Caco-2 (cell line): ENCODE data around the gene MKLN1. TPM values are rescaled to one million over a fixed set of nuclear protein-coding genes. Genes with fewer than 3 reads are reported as not detected.

ENCODE experiments used
- BruUV-seq: library from RNA; stranded (reverse); fragments of 400-500 nt; replicated peaks from 2 replicates; lab custom pipeline; 2021; lab: Mats Ljungman, UMichigan
- CTCF ChIA-PET: fragments of 300-600 bp; sonication (Branson Sonifier 250); formaldehyde crosslinking; loops from one replicate; lab custom pipeline; 2022; ENCODE audit warnings: antibody characterized with exemption; lab: Charles Lee
- POLR2A ChIA-PET: fragments of 300-600 bp; sonication (Branson Sonifier 250); formaldehyde crosslinking; loops from one replicate; lab custom pipeline; 2022; ENCODE audit warnings: antibody characterized with exemption; lab: Charles Lee
- DNase-seq, 2 experiments: peaks; one replicate each; pipeline versions ENCODE4 v3.0.0 to v3.0.0-alpha.2; 2020 to 2022
- H3K27me3 ChIP-seq: replicated peaks from 2 replicates; pipeline ENCODE4 v1.6.0; 2011; ENCODE audit warnings: low read length; ENCODE audit not compliant: control insufficient read depth, insufficient read depth
- H3K36me3 ChIP-seq: 2 replicates; pipeline ENCODE4 v1.5.1; 2011; ENCODE audit warnings: low read length; ENCODE audit not compliant: control insufficient read depth, insufficient read depth
- H3K4me1 ChIP-seq: fragments of 250-450 bp; sonication (Bioruptor Pico); 2 replicates; pipeline ENCODE4 v1.5.1; 2020; ENCODE audit warnings: mild to moderate bottlenecking
- H3K4me3 ChIP-seq: 2 replicates; pipeline ENCODE4 v1.5.1; 2011; ENCODE audit warnings: low read depth, mild to moderate bottlenecking, control low read depth, low read length
- H3K9me3 ChIP-seq: fragments of 250-450 bp; sonication (Bioruptor Pico); 2 replicates; pipeline ENCODE4 v1.5.1; 2020; ENCODE audit warnings: mild to moderate bottlenecking, moderate library complexity
- H3K27ac Mint-ChIP-seq: one replicate; pipeline ENCODE4 v1.8.0; 2022; ENCODE audit warnings: mixed read lengths; ENCODE audit not compliant: unreplicated experiment
- H3K27me3 Mint-ChIP-seq: one replicate; pipeline ENCODE4 v1.8.0; 2022; ENCODE audit warnings: mixed read lengths; ENCODE audit not compliant: insufficient read depth, unreplicated experiment
- H3K36me3 Mint-ChIP-seq: one replicate; pipeline ENCODE4 v1.8.0; 2022; ENCODE audit warnings: mild to moderate bottlenecking, mixed read lengths; ENCODE audit not compliant: insufficient read depth, unreplicated experiment
- H3K4me1 Mint-ChIP-seq: one replicate; pipeline ENCODE4 v1.8.0; 2022; ENCODE audit warnings: low read depth, mixed read lengths; ENCODE audit not compliant: unreplicated experiment
- H3K4me3 Mint-ChIP-seq: one replicate; pipeline ENCODE4 v1.8.0; 2022; ENCODE audit warnings: mild to moderate bottlenecking, moderate library complexity, mixed read lengths; ENCODE audit not compliant: unreplicated experiment
- H3K9me3 Mint-ChIP-seq: one replicate; pipeline ENCODE4 v1.8.0; 2022; ENCODE audit warnings: mixed read lengths; ENCODE audit not compliant: unreplicated experiment
- CTCF ChIP-seq, 2 experiments: fragments of 200-600 bp in 1 of 2; IDR thresholded peaks; 1 replicate in 1 of 2; 2 replicates in 1 of 2; pipeline versions ENCODE4 v1.5.1 to v1.8.0; 2011 to 2022; ENCODE audit warnings: antibody characterized with exemption in 1 of 2, control low read depth in 1 of 2, inconsistent platforms in 1 of 2, low read depth in 1 of 2, low read length in 1 of 2, mild to moderate bottlenecking in 1 of 2, moderate library complexity in 1 of 2; ENCODE audit not compliant: insufficient read depth in 1 of 2, severe bottlenecking in 1 of 2, unreplicated experiment in 1 of 2
- intact Hi-C: fragments of 100-400 bp; cut with micrococcal nuclease; formaldehyde crosslinking; loops from one replicate; pipeline ENCODE4 v1.10.0; 2022; ENCODE audit not compliant: unreplicated experiment
- total RNA-seq: library from RNA; stranded (reverse); gene quantifications from 2 replicates; pipeline ENCODE4 v1.2.3, GENCODE V29; 2022

MKLN1 gene
- total RNA-seq, 1 experiment from 2014 or later, result 55.6 TPM

GRCh38 chr7:131385039-131385605, 57.4 kb downstream of the MKLN1 start:
- Mint-ChIP-seq H3K4me3 (no peak overlapping the region), H3K36me3 (peaks cover 11% of the 10 kb centered on the region), H3K27ac (no peak overlapping the region), H3K9me3 (no peaks in the 10 kb centered on the region), H3K4me1 (no peaks in the 10 kb centered on the region), H3K27me3 (no peaks in the 10 kb centered on the region)
- no peaks in the 10 kb centered on the region for H3K9me3 ChIP-seq
- H3K27me3 ChIP-seq, result no peaks in the 10 kb centered on the region
- intact Hi-C loops, result no loop called here
- H3K4me1 ChIP-seq, result no peaks in the 10 kb centered on the region
- ChIA-PET POLR2A (no interaction called here), CTCF (no interaction called here)
- no peak overlapping the region for H3K4me3 ChIP-seq
- no peak for TF ChIP-seq CTCF (IDR thresholded peaks at IDR 0.05; ENCODE audit: insufficient read depth in 1 of 2, low read depth in 1 of 2, low read length in 1 of 2, severe bottlenecking in 1 of 2, unreplicated experiment in 1 of 2)
- no TSS peak for BruUV-seq
- no peaks in the 10 kb centered on the region for H3K36me3 ChIP-seq
- no peak for DNase-seq

GRCh38 chr7:131388126-131388525, 60.5 kb downstream of the MKLN1 start:
- Mint-ChIP-seq H3K27me3 (no peaks in the 10 kb centered on the region), H3K27ac (no peak overlapping the region), H3K9me3 (no peaks in the 10 kb centered on the region), H3K36me3 (peaks cover 11% of the 10 kb centered on the region), H3K4me1 (peaks cover 8% of the 10 kb centered on the region), H3K4me3 (no peak overlapping the region)
- DNase-seq, result no peak
- intact Hi-C loops, result no loop called here
- BruUV-seq, result no TSS peak
- no peak overlapping the region for H3K4me3 ChIP-seq
- peaks cover 10% of the 10 kb centered on the region for H3K4me1 ChIP-seq
- ChIA-PET CTCF (no interaction called here), POLR2A (no interaction called here)
- H3K36me3 ChIP-seq, result no peaks in the 10 kb centered on the region
- H3K9me3 ChIP-seq, result no peaks in the 10 kb centered on the region
- no peak for TF ChIP-seq CTCF (IDR thresholded peaks at IDR 0.05; ENCODE audit: insufficient read depth in 1 of 2, low read depth in 1 of 2, low read length in 1 of 2, severe bottlenecking in 1 of 2, unreplicated experiment in 1 of 2)
- H3K27me3 ChIP-seq, result no peaks in the 10 kb centered on the region

- Mint-ChIP-seq H3K9me3 (no peaks in the 10 kb centered on the region), H3K36me3 (peaks cover 11% of the 10 kb centered on the region), H3K27me3 (no peaks in the 10 kb centered on the region), H3K4me1 (peaks cover 8% of the 10 kb centered on the region), H3K4me3 (no peak overlapping the region), H3K27ac (no peak overlapping the region)
- no peak for DNase-seq
- CTCF ChIA-PET, result no interaction called here
- peaks cover 10% of the 10 kb centered on the region for H3K4me1 ChIP-seq
- POLR2A ChIA-PET, result no interaction called here
- intact Hi-C loops, result no loop called here
- no peak for TF ChIP-seq CTCF (IDR thresholded peaks at IDR 0.05; ENCODE audit: insufficient read depth in 1 of 2, low read depth in 1 of 2, low read length in 1 of 2, severe bottlenecking in 1 of 2, unreplicated experiment in 1 of 2)
- BruUV-seq, result no TSS peak
- H3K9me3 ChIP-seq, result no peaks in the 10 kb centered on the region
- no peaks in the 10 kb centered on the region for H3K36me3 ChIP-seq
- H3K27me3 ChIP-seq, result no peaks in the 10 kb centered on the region
- H3K4me3 ChIP-seq, result no peak overlapping the region
These were observed 62.6 kb downstream of the MKLN1 start for GRCh38 chr7:131390275-131390674.
